ENCODE data around the gene FGD5. TPM values are rescaled to one million over a fixed set of nuclear protein-coding genes. Genes with fewer than 3 reads are reported as not detected.

Gene FGD5
- total and polyA plus RNA-seq, 2 experiments from 2014 or later, result 7.4 to 12.2 TPM

DNA sequence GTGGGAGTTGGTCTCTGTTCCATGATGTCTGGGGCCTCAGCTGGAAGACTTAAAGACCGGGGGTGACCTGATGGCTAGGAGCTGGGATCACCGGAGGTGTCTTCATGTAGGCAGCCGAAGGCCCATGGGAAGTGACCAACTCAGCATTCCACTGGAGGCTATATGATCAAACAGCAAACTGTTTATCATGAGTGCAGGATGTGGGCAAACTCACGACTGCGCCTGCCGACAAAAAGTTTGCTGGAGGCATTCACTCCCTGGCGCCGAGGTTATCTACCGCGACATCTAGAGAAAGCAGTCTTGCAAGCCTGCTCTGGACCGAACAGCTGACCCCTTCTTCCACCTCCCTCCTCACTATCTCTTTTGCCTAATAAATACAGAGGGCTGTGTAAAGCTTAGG lies 65.9 kb downstream of the FGD5 start (continued):
- TF ChIP-seq, protein P1, sequence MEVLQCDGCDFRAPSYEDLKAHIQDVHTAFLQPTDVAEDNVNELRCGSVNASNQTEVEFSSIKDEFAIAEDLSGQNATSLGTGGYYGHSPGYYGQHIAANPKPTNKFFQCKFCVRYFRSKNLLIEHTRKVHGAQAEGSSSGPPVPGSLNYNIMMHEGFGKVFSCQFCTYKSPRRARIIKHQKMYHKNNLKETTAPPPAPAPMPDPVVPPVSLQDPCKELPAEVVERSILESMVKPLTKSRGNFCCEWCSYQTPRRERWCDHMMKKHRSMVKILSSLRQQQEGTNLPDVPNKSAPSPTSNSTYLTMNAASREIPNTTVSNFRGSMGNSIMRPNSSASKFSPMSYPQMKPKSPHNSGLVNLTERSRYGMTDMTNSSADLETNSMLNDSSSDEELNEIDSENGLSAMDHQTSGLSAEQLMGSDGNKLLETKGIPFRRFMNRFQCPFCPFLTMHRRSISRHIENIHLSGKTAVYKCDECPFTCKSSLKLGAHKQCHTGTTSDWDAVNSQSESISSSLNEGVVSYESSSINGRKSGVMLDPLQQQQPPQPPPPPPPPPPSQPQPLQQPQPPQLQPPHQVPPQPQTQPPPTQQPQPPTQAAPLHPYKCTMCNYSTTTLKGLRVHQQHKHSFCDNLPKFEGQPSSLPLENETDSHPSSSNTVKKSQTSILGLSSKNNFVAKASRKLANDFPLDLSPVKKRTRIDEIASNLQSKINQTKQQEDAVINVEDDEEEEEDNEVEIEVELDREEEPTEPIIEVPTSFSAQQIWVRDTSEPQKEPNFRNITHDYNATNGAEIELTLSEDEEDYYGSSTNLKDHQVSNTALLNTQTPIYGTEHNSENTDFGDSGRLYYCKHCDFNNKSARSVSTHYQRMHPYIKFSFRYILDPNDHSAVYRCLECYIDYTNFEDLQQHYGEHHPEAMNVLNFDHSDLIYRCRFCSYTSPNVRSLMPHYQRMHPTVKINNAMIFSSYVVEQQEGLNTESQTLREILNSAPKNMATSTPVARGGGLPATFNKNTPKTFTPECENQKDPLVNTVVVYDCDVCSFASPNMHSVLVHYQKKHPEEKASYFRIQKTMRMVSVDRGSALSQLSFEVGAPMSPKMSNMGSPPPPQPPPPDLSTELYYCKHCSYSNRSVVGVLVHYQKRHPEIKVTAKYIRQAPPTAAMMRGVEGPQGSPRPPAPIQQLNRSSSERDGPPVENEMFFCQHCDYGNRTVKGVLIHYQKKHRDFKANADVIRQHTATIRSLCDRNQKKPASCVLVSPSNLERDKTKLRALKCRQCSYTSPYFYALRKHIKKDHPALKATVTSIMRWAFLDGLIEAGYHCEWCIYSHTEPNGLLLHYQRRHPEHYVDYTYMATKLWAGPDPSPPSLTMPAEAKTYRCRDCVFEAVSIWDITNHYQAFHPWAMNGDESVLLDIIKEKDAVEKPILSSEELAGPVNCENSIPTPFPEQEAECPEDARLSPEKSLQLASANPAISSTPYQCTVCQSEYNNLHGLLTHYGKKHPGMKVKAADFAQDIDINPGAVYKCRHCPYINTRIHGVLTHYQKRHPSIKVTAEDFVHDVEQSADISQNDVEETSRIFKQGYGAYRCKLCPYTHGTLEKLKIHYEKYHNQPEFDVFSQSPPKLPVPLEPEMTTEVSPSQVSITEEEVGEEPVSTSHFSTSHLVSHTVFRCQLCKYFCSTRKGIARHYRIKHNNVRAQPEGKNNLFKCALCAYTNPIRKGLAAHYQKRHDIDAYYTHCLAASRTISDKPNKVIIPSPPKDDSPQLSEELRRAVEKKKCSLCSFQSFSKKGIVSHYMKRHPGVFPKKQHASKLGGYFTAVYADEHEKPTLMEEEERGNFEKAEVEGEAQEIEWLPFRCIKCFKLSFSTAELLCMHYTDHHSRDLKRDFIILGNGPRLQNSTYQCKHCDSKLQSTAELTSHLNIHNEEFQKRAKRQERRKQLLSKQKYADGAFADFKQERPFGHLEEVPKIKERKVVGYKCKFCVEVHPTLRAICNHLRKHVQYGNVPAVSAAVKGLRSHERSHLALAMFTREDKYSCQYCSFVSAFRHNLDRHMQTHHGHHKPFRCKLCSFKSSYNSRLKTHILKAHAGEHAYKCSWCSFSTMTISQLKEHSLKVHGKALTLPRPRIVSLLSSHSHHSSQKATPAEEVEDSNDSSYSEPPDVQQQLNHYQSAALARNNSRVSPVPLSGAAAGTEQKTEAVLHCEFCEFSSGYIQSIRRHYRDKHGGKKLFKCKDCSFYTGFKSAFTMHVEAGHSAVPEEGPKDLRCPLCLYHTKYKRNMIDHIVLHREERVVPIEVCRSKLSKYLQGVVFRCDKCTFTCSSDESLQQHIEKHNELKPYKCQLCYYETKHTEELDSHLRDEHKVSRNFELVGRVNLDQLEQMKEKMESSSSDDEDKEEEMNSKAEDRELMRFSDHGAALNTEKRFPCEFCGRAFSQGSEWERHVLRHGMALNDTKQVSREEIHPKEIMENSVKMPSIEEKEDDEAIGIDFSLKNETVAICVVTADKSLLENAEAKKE (CRISPR knock-in tag; IDR thresholded peaks at IDR 0.05), result no peak
- TF ChIP-seq, protein P2, sequence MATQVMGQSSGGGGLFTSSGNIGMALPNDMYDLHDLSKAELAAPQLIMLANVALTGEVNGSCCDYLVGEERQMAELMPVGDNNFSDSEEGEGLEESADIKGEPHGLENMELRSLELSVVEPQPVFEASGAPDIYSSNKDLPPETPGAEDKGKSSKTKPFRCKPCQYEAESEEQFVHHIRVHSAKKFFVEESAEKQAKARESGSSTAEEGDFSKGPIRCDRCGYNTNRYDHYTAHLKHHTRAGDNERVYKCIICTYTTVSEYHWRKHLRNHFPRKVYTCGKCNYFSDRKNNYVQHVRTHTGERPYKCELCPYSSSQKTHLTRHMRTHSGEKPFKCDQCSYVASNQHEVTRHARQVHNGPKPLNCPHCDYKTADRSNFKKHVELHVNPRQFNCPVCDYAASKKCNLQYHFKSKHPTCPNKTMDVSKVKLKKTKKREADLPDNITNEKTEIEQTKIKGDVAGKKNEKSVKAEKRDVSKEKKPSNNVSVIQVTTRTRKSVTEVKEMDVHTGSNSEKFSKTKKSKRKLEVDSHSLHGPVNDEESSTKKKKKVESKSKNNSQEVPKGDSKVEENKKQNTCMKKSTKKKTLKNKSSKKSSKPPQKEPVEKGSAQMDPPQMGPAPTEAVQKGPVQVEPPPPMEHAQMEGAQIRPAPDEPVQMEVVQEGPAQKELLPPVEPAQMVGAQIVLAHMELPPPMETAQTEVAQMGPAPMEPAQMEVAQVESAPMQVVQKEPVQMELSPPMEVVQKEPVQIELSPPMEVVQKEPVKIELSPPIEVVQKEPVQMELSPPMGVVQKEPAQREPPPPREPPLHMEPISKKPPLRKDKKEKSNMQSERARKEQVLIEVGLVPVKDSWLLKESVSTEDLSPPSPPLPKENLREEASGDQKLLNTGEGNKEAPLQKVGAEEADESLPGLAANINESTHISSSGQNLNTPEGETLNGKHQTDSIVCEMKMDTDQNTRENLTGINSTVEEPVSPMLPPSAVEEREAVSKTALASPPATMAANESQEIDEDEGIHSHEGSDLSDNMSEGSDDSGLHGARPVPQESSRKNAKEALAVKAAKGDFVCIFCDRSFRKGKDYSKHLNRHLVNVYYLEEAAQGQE (IDR thresholded peaks at IDR 0.05; ENCODE audit: unreplicated experiment), result no peak

DNA sequence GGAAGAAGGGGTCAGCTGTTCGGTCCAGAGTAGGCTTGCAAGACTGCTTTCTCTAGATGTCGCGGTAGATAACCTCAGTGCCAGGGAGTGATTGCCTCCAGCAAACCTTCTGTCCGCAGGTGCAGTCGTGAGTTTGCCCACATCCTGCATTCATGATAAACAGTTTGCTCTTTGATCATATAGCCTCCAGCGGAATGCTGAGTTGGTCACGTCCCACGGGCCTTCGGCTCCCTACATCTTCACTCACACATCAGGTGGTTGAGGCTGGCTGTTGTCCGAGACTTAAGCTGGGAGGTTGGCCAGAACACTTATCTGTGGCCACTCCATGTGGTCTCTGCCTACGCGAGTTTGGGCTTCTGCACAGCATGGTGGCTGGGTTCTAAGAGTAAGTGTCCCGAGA lies 66.5 kb downstream of the FGD5 start:
- H3K27me3 ChIP-seq (ENCODE audit: insufficient read depth), result no peaks in the 10 kb centered on the region
- no peak overlapping the region for H3K4me2 ChIP-seq
- H3K9me3 Mint-ChIP-seq, result no peaks in the 10 kb centered on the region
- H3K27ac Mint-ChIP-seq, result no peak overlapping the region
- ATAC-seq (no peak), DNase-seq (ENCODE audit: low spot score) (no peak)
- no peaks in the 10 kb centered on the region for H3K36me3 ChIP-seq (ENCODE audit: insufficient read depth)
- H3K27ac ChIP-seq (ENCODE audit: low read depth), result no peak overlapping the region
- H3K36me3 Mint-ChIP-seq (ENCODE audit: low read depth), result no peaks in the 10 kb centered on the region
- H4K20me1 ChIP-seq (replicated peaks; ENCODE audit: insufficient read depth), result no peaks in the 10 kb centered on the region
- no peaks in the 10 kb centered on the region for H3F3A ChIP-seq (replicated peaks; ENCODE audit: low read depth)
- no peaks in the 10 kb centered on the region for H3K9me2 ChIP-seq (ENCODE audit: insufficient read depth)
- peaks cover 12% of the 10 kb centered on the region for H3K4me1 Mint-ChIP-seq
- no peak overlapping the region for H3K4me3 Mint-ChIP-seq
- H2AFZ ChIP-seq, result no peak overlapping the region
- peaks cover 11% of the 10 kb centered on the region for H3K27me3 Mint-ChIP-seq (ENCODE audit: insufficient read depth, low read depth, poor library complexity)
- H3K4me1 ChIP-seq (ENCODE audit: insufficient read depth), result no peaks in the 10 kb centered on the region; the same call in 1 of the 2 replicates
- no peak overlapping the region for H3K4me3 ChIP-seq
- no peaks in the 10 kb centered on the region for H3K79me2 ChIP-seq (replicated peaks; ENCODE audit: insufficient read depth)
- TF ChIP-seq, protein P2 (IDR thresholded peaks at IDR 0.05; ENCODE audit: unreplicated experiment), result no peak
